GM12878 (cell line): ENCODE data around the gene RBPMS2. TPM values are rescaled to one million over a fixed set of nuclear protein-coding genes. Genes with fewer than 3 reads are reported as not detected.

Experiments used
- E2F4 ChIP-seq: IDR thresholded peaks from 2 replicates; pipeline ENCODE4 v1.6.1; 2012; ENCODE audit warnings: low read depth, low read length, improper control_type of control experiment
- JUNB ChIP-seq: IDR thresholded peaks from 2 replicates; pipeline ENCODE4 v1.6.1; 2016; ENCODE audit warnings: antibody characterized with exemption, mild to moderate bottlenecking
- KLF5 ChIP-seq: fragments of 450-650 bp; IDR thresholded peaks from 2 replicates; pipeline ENCODE4 v1.6.1; 2014; ENCODE audit warnings: mild to moderate bottlenecking; ENCODE audit not compliant: partially characterized antibody
- MLLT1 ChIP-seq: fragments of 450-650 bp; IDR thresholded peaks from 2 replicates; pipeline ENCODE4 v1.6.1; 2016; ENCODE audit warnings: mild to moderate bottlenecking
- NFYA ChIP-seq: IDR thresholded peaks from 2 replicates; pipeline ENCODE4 v1.6.1; 2011; ENCODE audit warnings: low read depth, mild to moderate bottlenecking, low read length, improper control_type of control experiment, borderline replicate concordance
- NR2C1 ChIP-seq: fragments of 450-650 bp; IDR thresholded peaks from 2 replicates; pipeline ENCODE4 v1.6.1; 2017; ENCODE audit warnings: antibody characterized with exemption, mild to moderate bottlenecking, moderate library complexity
- PRDM15 ChIP-seq: fragments of 450-650 bp; formaldehyde crosslinking; IDR thresholded peaks from 2 replicates; pipeline ENCODE4 v1.4.0; 2020; ENCODE audit warnings: mild to moderate bottlenecking, moderate library complexity
- RELA ChIP-seq: fragments of 450-650 bp; IDR thresholded peaks from 2 replicates; pipeline ENCODE4 v1.8.0; 2014; ENCODE audit warnings: borderline replicate concordance; ENCODE audit not compliant: partially characterized antibody
- WRNIP1 ChIP-seq: IDR thresholded peaks from 2 replicates; pipeline ENCODE4 v1.6.1; 2011; ENCODE audit warnings: low read depth, low read length, improper control_type of control experiment, borderline replicate concordance
- YY1 ChIP-seq: IDR thresholded peaks from 2 replicates; pipeline ENCODE4 v1.6.1; 2011; ENCODE audit warnings: low read depth, mild to moderate bottlenecking, low read length
- polyA plus RNA-seq, 11 experiments: library from polyadenylated mRNA; depleted of rRNA in 4 of 11; unstranded in 6 of 11; stranded (reverse) in 5 of 11; fragments of >200 nt; fragmentation: Nextera tagmentation in 4 of 11; fragmentation: Illumina TruSeq in 1 of 11; extraction: Ambion mirVana in 4 of 11; extraction: Trizol in 1 of 11; gene quantifications; 1 replicate in 1 of 11; 2 replicates in 10 of 11; pipeline versions ENCODE4 v1.2.1 to v1.2.3, GENCODE V29; 2011 to 2016; ENCODE audit warnings: inconsistent platforms in 2 of 11, missing spikeins in 2 of 11, low read depth in 1 of 11
- total RNA-seq, 4 experiments: library from RNA; depleted of rRNA in 3 of 4; stranded (reverse); fragments of >200 nt in 3 of 4; fragmentation: Illumina TruSeq in 1 of 4; extraction: Trizol in 1 of 4; gene quantifications; 2 replicates each; pipeline versions ENCODE4 v1.2.1 to v1.2.3, GENCODE V29; 2013 to 2021

The RBPMS2 gene
- total and polyA plus RNA-seq, 10 of the 15 experiments (the other 5 are each of a cell fraction or from before 2014, with no cell fraction given): 0.06 to 0.31 (median 0.19) TPM; not detected in 3

- TF ChIP-seq PRDM15 (no peak), YY1 (no peak), E2F4 (no peak), JUNB (no peak), NR2C1 (no peak), MLLT1 (no peak), WRNIP1 (no peak), NFYA (no peak), RELA (no peak), KLF5 (no peak)
Measured at GRCh38 chr15:64743691-64744090, 31.7 kb downstream of the RBPMS2 start (continued).
